K562 (cell line): ENCODE measurements around the gene FARSA. TPM values are rescaled to one million over a fixed set of nuclear protein-coding genes. Genes with fewer than 3 reads are reported as not detected.

Experiments
- ATAC-seq: fragments of 200-7000 bp; cut with Tn5 transposase; 3 replicates; pipeline ENCODE4 v1.9.1; 2020; ENCODE audit warnings: moderate library complexity
- BruUV-seq: library from RNA; stranded (reverse); fragments of 400-500 nt; replicated peaks from 2 replicates; lab custom pipeline; 2021; lab: Mats Ljungman, UMichigan
- CTCF ChIA-PET: fragments of 300-600 bp; formaldehyde crosslinking; extraction: SDS; loops from one replicate; lab custom pipeline; 2021; ENCODE audit warnings: low intra/inter-chr PET ratio; lab: Yijun Ruan, JAX
- POLR2A ChIA-PET: fragments of 300-600, 350-650 bp; sonication (Branson Sonifier 250); formaldehyde crosslinking; extraction: SDS; loops from one replicate; lab custom pipeline; 2021; ENCODE audit warnings: antibody characterized with exemption, inconsistent platforms; lab: Yijun Ruan, JAX
- DNase-seq, 4 experiments: peaks; one replicate each; pipeline versions ENCODE4 v3.0.0 to v3.0.0-alpha.2; 2011 to 2018; ENCODE audit warnings: low spot score in 3 of 4, mixed read lengths in 3 of 4; ENCODE audit errors: extremely low read depth in 1 of 4
- FAIRE-seq: peaks from 2 replicates; lab custom pipeline; 2011; peaks lifted over from hg19 to GRCh38; lab: Jason Lieb, UNC
- H2AFZ ChIP-seq: 2 replicates; pipeline ENCODE4 v1.6.0; 2011; ENCODE audit warnings: low read depth, low read length, control low read depth, inconsistent platforms
- H3K27ac ChIP-seq: fragments of 200-600 bp; 3 replicates; pipeline ENCODE4 v1.8.0; 2011; ENCODE audit warnings: low read depth, mild to moderate bottlenecking, control low read depth, inconsistent platforms, low read length, moderate library complexity, mixed read lengths; ENCODE audit errors: extremely low read depth
- H3K27me3 ChIP-seq, 2 experiments: fragments of 300-600 bp in 1 of 2; 2 replicates in 1 of 2; 3 replicates in 1 of 2; pipeline versions ENCODE4 v1.6.0 to v1.8.0; 2011; ENCODE audit warnings: inconsistent platforms in 2 of 2, low read length in 2 of 2, mild to moderate bottlenecking in 1 of 2, mixed read lengths in 1 of 2, moderate library complexity in 1 of 2; ENCODE audit not compliant: control insufficient read depth in 2 of 2, insufficient read depth in 2 of 2
- H3K36me3 ChIP-seq: fragments of 300-600 bp; 3 replicates; pipeline ENCODE4 v1.8.0; 2011; ENCODE audit warnings: mild to moderate bottlenecking, low read length, inconsistent platforms; ENCODE audit not compliant: control insufficient read depth, insufficient read depth
- H3K4me1 ChIP-seq, 2 experiments: fragments of 200-600 bp in 1 of 2; replicated peaks in 1 of 2; 2 replicates in 1 of 2; 3 replicates in 1 of 2; pipeline versions ENCODE4 v1.5.1 to v1.8.0; 2011; ENCODE audit warnings: inconsistent platforms in 2 of 2, low read length in 2 of 2, mild to moderate bottlenecking in 1 of 2, mixed read lengths in 1 of 2, moderate library complexity in 1 of 2; ENCODE audit not compliant: control insufficient read depth in 2 of 2, insufficient read depth in 2 of 2
- H3K4me2 ChIP-seq: 2 replicates; pipeline ENCODE4 v1.6.1; 2011; ENCODE audit warnings: low read length, control low read depth, inconsistent platforms, mixed read lengths; ENCODE audit not compliant: insufficient read depth
- H3K4me3 ChIP-seq: fragments of 200-600 bp; sonication (generic), shearing (Covaris generic); 2 replicates; pipeline ENCODE4 v1.5.1; 2016; ENCODE audit warnings: control low read depth, inconsistent platforms
- H3K79me2 ChIP-seq: fragments of 200-600 bp; 3 replicates; pipeline ENCODE4 v1.8.0; 2011; ENCODE audit warnings: low read length, inconsistent platforms; ENCODE audit not compliant: control insufficient read depth, insufficient read depth
- H3K9ac ChIP-seq, 2 experiments: 2 replicates each; pipeline versions ENCODE4 v1.6.0 to v1.6.1; 2011; ENCODE audit warnings: low read depth in 2 of 2, low read length in 2 of 2, control low read depth in 1 of 2, inconsistent platforms in 1 of 2, mild to moderate bottlenecking in 1 of 2, mixed read lengths in 1 of 2; ENCODE audit not compliant: insufficient read depth in 1 of 2
- H3K9me1 ChIP-seq: one replicate; pipeline ENCODE4 v1.6.0; 2011; ENCODE audit warnings: inconsistent platforms, mild to moderate bottlenecking, low read length, moderate library complexity; ENCODE audit not compliant: control insufficient read depth, insufficient read depth
- H3K9me3 ChIP-seq: replicated peaks from 2 replicates; pipeline ENCODE4 v1.5.1; 2011; ENCODE audit warnings: low read depth, low read length, inconsistent platforms; ENCODE audit not compliant: control insufficient read depth, insufficient read depth
- H4K20me1 ChIP-seq: replicated peaks from 2 replicates; pipeline ENCODE4 v1.6.1; 2011; ENCODE audit warnings: low read length, inconsistent platforms, mixed read lengths; ENCODE audit not compliant: control insufficient read depth, insufficient read depth
- ATF3 ChIP-seq, 2 experiments: fragments of 450-650 bp in 1 of 2; sonication (generic) in 1 of 2; formaldehyde crosslinking in 1 of 2; IDR thresholded peaks in 1 of 2; conservative IDR thresholded peaks in 1 of 2; 2 replicates each; pipeline versions ENCODE4 v1.6.1 to v1.8.1; 2016 to 2023; ENCODE audit warnings: mild to moderate bottlenecking in 2 of 2, moderate library complexity in 2 of 2, inconsistent platforms in 1 of 2, missing genetic modification reagents in 1 of 2
- CBFA2T3 ChIP-seq: fragments of 450-650 bp; IDR thresholded peaks from 2 replicates; pipeline ENCODE4 v1.6.1; 2017
- FOSL1 ChIP-seq: fragments of 200-800 bp; sonication (Bioruptor generic); conservative IDR thresholded peaks from 2 replicates; pipeline ENCODE4 v1.6.1; 2016; ENCODE audit warnings: missing genetic modification characterization, missing compliant biosample characterization
- GATAD2A ChIP-seq: fragments of 450-650 bp; IDR thresholded peaks from 2 replicates; pipeline ENCODE4 v1.6.1; 2017
- JUND ChIP-seq, 2 experiments: IDR thresholded peaks; 2 replicates in 1 of 2; 3 replicates in 1 of 2; pipeline ENCODE4 v1.6.1; 2011; ENCODE audit warnings: borderline replicate concordance in 2 of 2, low read depth in 2 of 2, low read length in 2 of 2, improper control_type of control experiment in 1 of 2, missing biosample characterization in 1 of 2, missing genetic modification characterization in 1 of 2, missing genetic modification reagents in 1 of 2
- NFRKB ChIP-seq: fragments of 450-650 bp; IDR thresholded peaks from 2 replicates; pipeline ENCODE4 v1.6.1; 2016; ENCODE audit warnings: low read depth
- POLR2A ChIP-seq: fragments of 450-650 bp; conservative IDR thresholded peaks from 2 replicates; pipeline ENCODE4 v1.6.1; 2016
- PREB ChIP-seq: sonication (generic); formaldehyde crosslinking; IDR thresholded peaks from 2 replicates; pipeline ENCODE4 v1.8.1; 2023; ENCODE audit warnings: mild to moderate bottlenecking, missing genetic modification reagents
- SP1 ChIP-seq: sonication (generic); formaldehyde crosslinking; IDR thresholded peaks from 2 replicates; pipeline ENCODE4 v1.8.1; 2022; ENCODE audit warnings: mild to moderate bottlenecking, missing genetic modification reagents
- SRF ChIP-seq, 2 experiments: fragments of 250-450, 450-650 bp in 1 of 2; sonication (Bioruptor Pico) in 1 of 2; sonication (generic) in 1 of 2; formaldehyde crosslinking; IDR thresholded peaks; 2 replicates each; pipeline versions ENCODE4 v1.5.0 to v1.5.1; 2020 to 2022; ENCODE audit warnings: mild to moderate bottlenecking in 1 of 2, missing genetic modification reagents in 1 of 2
- WGBS: fragments of 100-300 bp; shearing (Covaris generic); methylation state at CpG from one replicate; pipeline ENCODE4 v1.1.6; 2016; ENCODE audit warnings: low coverage, mixed read lengths; ENCODE audit not compliant: insufficient coverage; ENCODE audit errors: missing lambda C conversion rate; 5-methylcytosine and 5-hydroxymethylcytosine counted together
- in situ Hi-C: fragments of 300-500 bp; cut with MboI; formaldehyde crosslinking; loops from 4 replicates; pipeline ENCODE4 v1.15.0; 2018; ENCODE audit warnings: inconsistent platforms, mixed read lengths
- intact Hi-C: fragments of 100-400 bp; cut with micrococcal nuclease; formaldehyde crosslinking; loops from 2 replicates; pipeline ENCODE4 v1.14.2; 2022
- polyA plus RNA-seq, 8 experiments: library from polyadenylated mRNA; depleted of rRNA in 4 of 8; stranded (reverse) in 5 of 8; unstranded in 3 of 8; fragments of >200 nt; fragmentation: Nextera tagmentation in 2 of 8; fragmentation: Illumina TruSeq in 1 of 8; extraction: Ambion mirVana in 2 of 8; extraction: Trizol in 1 of 8; gene quantifications; 2 replicates each; pipeline versions ENCODE4 v1.2.1 to v1.2.3, GENCODE V29; 2011 to 2014; ENCODE audit warnings: inconsistent platforms in 1 of 8, missing spikeins in 1 of 8
- total RNA-seq, 7 experiments: library from RNA; depleted of rRNA in 6 of 7; stranded (reverse); fragments of >200 nt in 6 of 7; fragmentation: Illumina TruSeq in 2 of 7; extraction: Trizol in 2 of 7; gene quantifications; 2 replicates each; pipeline versions ENCODE4 v1.2.1 to v1.2.3, GENCODE V29; 2011 to 2021; ENCODE audit warnings: low replicate concordance in 1 of 7
- TF ChIP-seq, protein P1 (sequence below): fragments of 250-450 bp; sonication (Bioruptor Pico); IDR thresholded peaks from 2 replicates; pipeline ENCODE4 v1.5.0; 2020; ENCODE audit warnings: mild to moderate bottlenecking, borderline replicate concordance
- TF ChIP-seq, protein P2 (sequence below): fragments of 250-450 bp; sonication (Bioruptor Pico); IDR thresholded peaks from 2 replicates; pipeline ENCODE4 v1.4.0; 2020; ENCODE audit warnings: mild to moderate bottlenecking

The FARSA gene
- total and polyA plus RNA-seq, 9 of the 15 experiments (the other 6 are each of a cell fraction or from before 2014, with no cell fraction given) = 25.2 to 237 (median 89.6) TPM

- TF ChIP-seq PREB (no peak), FOSL1 (no peak), POLR2A (no peak)
Measured at GRCh38 chr19:12965812-12966135, 32.3 kb upstream of the FARSA start (continued).

DNA sequence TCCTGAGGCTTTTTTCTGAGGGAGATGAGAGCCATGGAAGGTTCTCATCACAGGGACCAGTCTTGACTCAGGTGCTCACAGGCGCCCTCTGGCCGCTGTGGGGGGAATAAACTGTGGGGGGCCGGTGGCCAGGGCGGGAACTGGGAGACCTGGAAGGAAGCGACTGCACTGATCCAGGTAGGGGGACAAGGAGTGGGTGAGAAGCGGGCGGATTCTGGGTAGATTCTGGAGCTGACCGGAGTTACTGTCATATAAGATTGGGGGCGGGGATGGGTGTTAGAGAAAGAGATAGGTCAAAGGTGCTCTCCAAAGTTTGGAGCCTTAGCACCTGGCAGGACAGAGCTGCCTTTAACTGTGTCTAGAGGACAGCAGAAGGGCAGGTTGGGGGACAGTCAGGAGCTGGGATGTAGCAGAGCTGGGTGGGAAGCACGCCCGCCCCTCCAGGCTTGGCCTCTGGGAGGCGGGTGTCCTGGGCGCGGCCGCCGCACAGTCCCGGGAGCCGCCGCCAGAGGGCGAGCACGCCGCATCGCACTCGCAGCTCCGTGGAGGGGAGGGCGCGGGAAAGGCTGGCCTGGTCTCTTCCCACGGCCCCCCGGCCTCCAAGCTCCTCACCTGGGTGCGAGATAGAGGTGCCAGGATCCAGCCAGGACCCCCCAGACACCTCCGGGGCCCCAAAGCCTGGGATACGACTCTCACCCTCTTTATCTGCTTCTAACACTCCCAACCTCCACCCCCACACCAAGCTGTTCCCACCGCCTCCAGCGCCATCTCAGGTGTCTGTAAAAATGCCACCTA, 31.7 kb upstream of the FARSA start:
- H4K20me1 ChIP-seq = no peaks in the 10 kb centered on the region
- in situ Hi-C loops = loop anchor here (5.0 kb wide), 1 partner anchor 282 kb away; no protein-coding TSS in a partner anchor
- no peaks in the 10 kb centered on the region for H3K27me3 ChIP-seq
- peaks cover 9 to 24% of the 10 kb centered on the region in 2 experiments; a peak in 4 of 5 replicates for H3K4me1 ChIP-seq
- peak overlapping the region; percentile 100 for H2AFZ ChIP-seq
- DNase-seq (peak; percentile 85 to 93 (median 86)), ATAC-seq (peak; percentile 98), FAIRE-seq (peak; percentile 80)
- BruUV-seq = no TSS peak
- peaks cover 5% of the 10 kb centered on the region for H3K9me1 ChIP-seq
- intact Hi-C loops = loop anchor here (5.0 kb wide), 1 partner anchor 78 kb away; the partner anchor contains the start of gene KLF1
- 0 out of 3 replicates have a peak, but pooled peaks cover 2% of the 10 kb centered on the region for H3K79me2 ChIP-seq
- 1% methylated on average over 29 of the region's 34 CpGs for WGBS
- H3K36me3 ChIP-seq = no peaks in the 10 kb centered on the region
- H3K9ac ChIP-seq = peak overlapping the region; percentile 91 to 94
- CTCF ChIA-PET = interaction anchor here (0.5 to 2.9 kb wide), 19 partner anchors 33 to 463 kb away, joined by 3 to 46 read pairs (median 5); no protein-coding TSS in a partner anchor
- H3K9me3 ChIP-seq = no peaks in the 10 kb centered on the region
- POLR2A ChIA-PET = interaction anchor here (0.6 to 1.7 kb wide), 18 partner anchors 10 to 583 kb away, joined by 3 to 18 read pairs (median 4); partner anchors contain the start of gene GADD45GIP1
- H3K4me2 ChIP-seq = peak overlapping the region; percentile 98
- H3K27ac ChIP-seq = peak overlapping the region; percentile 92
- H3K4me3 ChIP-seq = peak overlapping the region; percentile 64
- peak; percentile 90 for TF ChIP-seq SP1 (CRISPR knock-in tag)
- peak; percentile 74 for TF ChIP-seq CBFA2T3
- TF ChIP-seq, protein P1, sequence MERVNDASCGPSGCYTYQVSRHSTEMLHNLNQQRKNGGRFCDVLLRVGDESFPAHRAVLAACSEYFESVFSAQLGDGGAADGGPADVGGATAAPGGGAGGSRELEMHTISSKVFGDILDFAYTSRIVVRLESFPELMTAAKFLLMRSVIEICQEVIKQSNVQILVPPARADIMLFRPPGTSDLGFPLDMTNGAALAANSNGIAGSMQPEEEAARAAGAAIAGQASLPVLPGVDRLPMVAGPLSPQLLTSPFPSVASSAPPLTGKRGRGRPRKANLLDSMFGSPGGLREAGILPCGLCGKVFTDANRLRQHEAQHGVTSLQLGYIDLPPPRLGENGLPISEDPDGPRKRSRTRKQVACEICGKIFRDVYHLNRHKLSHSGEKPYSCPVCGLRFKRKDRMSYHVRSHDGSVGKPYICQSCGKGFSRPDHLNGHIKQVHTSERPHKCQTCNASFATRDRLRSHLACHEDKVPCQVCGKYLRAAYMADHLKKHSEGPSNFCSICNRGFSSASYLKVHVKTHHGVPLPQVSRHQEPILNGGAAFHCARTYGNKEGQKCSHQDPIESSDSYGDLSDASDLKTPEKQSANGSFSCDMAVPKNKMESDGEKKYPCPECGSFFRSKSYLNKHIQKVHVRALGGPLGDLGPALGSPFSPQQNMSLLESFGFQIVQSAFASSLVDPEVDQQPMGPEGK (CRISPR knock-in tag) = no peak
- peak; percentile 53; the same call in 1 of the 2 replicates for TF ChIP-seq GATAD2A
- peak; percentile 37; the same call in 1 of the 2 replicates for TF ChIP-seq JUND (IDR thresholded peaks at IDR 0.05; ENCODE audit: borderline replicate concordance, low read depth, low read length)
- no peak; the same call in 2 of the 3 replicates for TF ChIP-seq JUND (tag; IDR thresholded peaks at IDR 0.05; ENCODE audit: borderline replicate concordance, low read depth, low read length)
- peak in 1 of 2 experiments; percentile 66; a peak in 1 of 4 replicates for TF ChIP-seq SRF (CRISPR knock-in tag; IDR thresholded peaks at IDR 0.05)
- TF ChIP-seq, protein P2, sequence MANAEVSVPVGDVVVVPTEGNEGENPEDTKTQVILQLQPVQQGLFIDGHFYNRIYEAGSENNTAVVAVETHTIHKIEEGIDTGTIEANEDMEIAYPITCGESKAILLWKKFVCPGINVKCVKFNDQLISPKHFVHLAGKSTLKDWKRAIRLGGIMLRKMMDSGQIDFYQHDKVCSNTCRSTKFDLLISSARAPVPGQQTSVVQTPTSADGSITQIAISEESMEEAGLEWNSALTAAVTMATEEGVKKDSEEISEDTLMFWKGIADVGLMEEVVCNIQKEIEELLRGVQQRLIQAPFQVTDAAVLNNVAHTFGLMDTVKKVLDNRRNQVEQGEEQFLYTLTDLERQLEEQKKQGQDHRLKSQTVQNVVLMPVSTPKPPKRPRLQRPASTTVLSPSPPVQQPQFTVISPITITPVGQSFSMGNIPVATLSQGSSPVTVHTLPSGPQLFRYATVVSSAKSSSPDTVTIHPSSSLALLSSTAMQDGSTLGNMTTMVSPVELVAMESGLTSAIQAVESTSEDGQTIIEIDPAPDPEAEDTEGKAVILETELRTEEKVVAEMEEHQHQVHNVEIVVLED (CRISPR knock-in tag) = no peak
- TF ChIP-seq ATF3 (IDR thresholded peaks at IDR 0.05) = no peak
- 0 out of 2 replicates have a peak, but pooled peaks have one; percentile 46 for TF ChIP-seq ATF3 (CRISPR knock-in tag; conservative IDR thresholded peaks at IDR 0.05)
- TF ChIP-seq NFRKB = peak; percentile 61; the same call in 1 of the 2 replicates
